ENCODE results near the gene AIRE. TPM values are rescaled to one million over a fixed set of nuclear protein-coding genes. Genes with fewer than 3 reads are reported as not detected.

The AIRE gene
- polyA plus RNA-seq, 1 donor from 2014 or later, result not detected

- Histone ChIP-seq H4K20me1 (ENCODE audit: insufficient read depth) (no peaks in the 10 kb centered on the region), H3K27me3 (ENCODE audit: insufficient read depth, low read depth, low read length) (peaks cover 12% of the 10 kb centered on the region), H3K79me2 (replicated peaks; ENCODE audit: insufficient read depth, low read length) (no peaks in the 10 kb centered on the region), H3K9me3 (ENCODE audit: low read length) (no peaks in the 10 kb centered on the region), H3K4me2 (ENCODE audit: low read length) (no peak overlapping the region), H3F3A (ENCODE audit: insufficient read depth, low read length, poor library complexity, severe bottlenecking) (no peaks in the 10 kb centered on the region), H3K9ac (ENCODE audit: low read length) (no peak overlapping the region), H2AFZ (ENCODE audit: low read depth, low read length) (no peak overlapping the region), H3K4me3 (ENCODE audit: low read length) (no peak overlapping the region), H3K27ac (ENCODE audit: low read length) (no peak overlapping the region), H3K9me2 (ENCODE audit: insufficient read depth, low read length) (no peaks in the 10 kb centered on the region), H3K36me3 (ENCODE audit: insufficient read depth, low read length) (no peaks in the 10 kb centered on the region)
- TF ChIP-seq REST (IDR thresholded peaks at IDR 0.05; ENCODE audit: borderline replicate concordance), result no peak
- TF ChIP-seq RAD21 (conservative IDR thresholded peaks at IDR 0.05), result no peak
- no peak for TF ChIP-seq CTCF (IDR thresholded peaks at IDR 0.05; ENCODE audit: poor library complexity, severe bottlenecking)
- no peak for TF ChIP-seq MXI1 (conservative IDR thresholded peaks at IDR 0.05; ENCODE audit: poor library complexity, severe bottlenecking)
- no peak for TF ChIP-seq SMC3 (conservative IDR thresholded peaks at IDR 0.05; ENCODE audit: poor library complexity)
- no peak for TF ChIP-seq POLR2AphosphoS5 (IDR thresholded peaks at IDR 0.05)
- TF ChIP-seq EZH2 (IDR thresholded peaks at IDR 0.05; ENCODE audit: borderline replicate concordance, insufficient read depth, low read length, poor library complexity, severe bottlenecking), result no peak
- TF ChIP-seq EP300 (conservative IDR thresholded peaks at IDR 0.05; ENCODE audit: poor library complexity, severe bottlenecking), result no peak
- TF ChIP-seq TAF1 (IDR thresholded peaks at IDR 0.05; ENCODE audit: low read depth), result no peak
Measured at GRCh38 chr21:44344541-44345183, 59.0 kb downstream of the AIRE start.

GRCh38 chr21:44345495-44345894 lies 59.8 kb downstream of the AIRE start:
- peaks cover 15% of the 10 kb centered on the region for H3K27me3 ChIP-seq (ENCODE audit: insufficient read depth, low read depth, low read length)
- H3K4me3 ChIP-seq (ENCODE audit: low read length), result no peak overlapping the region
- H3K9ac ChIP-seq (ENCODE audit: low read length), result no peak overlapping the region

More at GRCh38 chr21:44345495-44345894, 59.8 kb downstream of the AIRE start:
- Histone ChIP-seq H3K79me2 (replicated peaks; ENCODE audit: insufficient read depth, low read length) (no peaks in the 10 kb centered on the region), H3K9me2 (ENCODE audit: insufficient read depth, low read length) (no peaks in the 10 kb centered on the region), H3K27ac (ENCODE audit: low read length) (no peak overlapping the region), H3F3A (ENCODE audit: insufficient read depth, low read length, poor library complexity, severe bottlenecking) (no peaks in the 10 kb centered on the region), H3K4me2 (ENCODE audit: low read length) (no peak overlapping the region), H3K9me3 (ENCODE audit: low read length) (no peaks in the 10 kb centered on the region), H3K36me3 (ENCODE audit: insufficient read depth, low read length) (no peaks in the 10 kb centered on the region), H2AFZ (ENCODE audit: low read depth, low read length) (no peak overlapping the region), H4K20me1 (ENCODE audit: insufficient read depth) (no peaks in the 10 kb centered on the region)
- TF ChIP-seq EZH2 (IDR thresholded peaks at IDR 0.05; ENCODE audit: borderline replicate concordance, insufficient read depth, low read length, poor library complexity, severe bottlenecking), result no peak
